Measurements from ENCODE around the gene DAPP1.

The DAPP1 gene

GRCh38 chr4:99832758-99833157 lies 16.1 kb downstream of the DAPP1 start:
- DNase-seq (ENCODE audit: insufficient read length, low spot score) = no peak
- no peak for FAIRE-seq
- TF ChIP-seq POLR2A (IDR thresholded peaks at IDR 0.05; ENCODE audit: low read depth, low read length) = no peak

DNA sequence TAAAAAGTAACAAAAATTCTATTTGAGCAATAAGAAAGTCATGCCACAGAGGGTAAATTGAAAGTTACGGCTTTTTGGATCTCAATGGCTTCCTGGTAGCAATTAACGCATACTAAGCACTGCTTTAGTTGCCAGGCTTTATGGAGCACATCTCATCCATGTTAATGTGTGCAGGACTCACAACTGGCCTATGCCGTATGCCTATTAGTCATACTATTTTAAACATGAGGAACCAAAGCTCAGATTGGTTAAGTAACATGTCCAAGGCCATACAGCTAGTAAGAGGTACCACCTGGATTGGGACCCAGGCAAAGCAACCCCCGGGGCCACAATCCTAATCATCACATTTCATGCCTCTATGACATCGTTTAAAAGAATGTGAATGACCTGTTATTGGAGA lies 17.1 kb downstream of the DAPP1 start:
- no peak for FAIRE-seq
- no peak for DNase-seq (ENCODE audit: insufficient read length, low spot score)
- TF ChIP-seq POLR2A (IDR thresholded peaks at IDR 0.05; ENCODE audit: low read depth, low read length) = no peak

- DNase-seq (ENCODE audit: insufficient read length, low spot score) = no peak
- TF ChIP-seq POLR2A (IDR thresholded peaks at IDR 0.05; ENCODE audit: low read depth, low read length) = no peak
- no peak for FAIRE-seq
Measured at GRCh38 chr4:99834569-99834968, 17.9 kb downstream of the DAPP1 start.

DNA sequence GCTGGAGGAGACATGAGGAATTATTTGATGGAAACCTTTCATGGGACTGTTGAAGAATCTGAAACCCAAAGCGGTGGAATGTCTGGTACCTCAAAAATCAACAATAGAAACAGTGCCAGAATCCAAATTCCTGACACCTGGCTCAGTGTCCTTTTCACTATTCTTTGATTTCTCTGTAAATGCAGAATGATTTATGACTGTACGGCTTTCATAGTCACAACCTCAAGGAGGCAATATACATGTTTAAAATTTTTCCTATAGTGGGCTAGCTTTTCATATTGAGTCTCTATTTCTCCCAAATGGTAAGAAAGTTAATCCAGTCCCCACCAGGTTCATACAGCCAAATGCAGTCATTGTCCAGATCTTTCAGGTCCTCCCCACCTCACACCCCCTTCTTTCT lies 19.3 kb downstream of the DAPP1 start:
- no peak for DNase-seq (ENCODE audit: insufficient read length, low spot score)
- FAIRE-seq = no peak
- TF ChIP-seq POLR2A (IDR thresholded peaks at IDR 0.05; ENCODE audit: low read depth, low read length) = no peak

DNA sequence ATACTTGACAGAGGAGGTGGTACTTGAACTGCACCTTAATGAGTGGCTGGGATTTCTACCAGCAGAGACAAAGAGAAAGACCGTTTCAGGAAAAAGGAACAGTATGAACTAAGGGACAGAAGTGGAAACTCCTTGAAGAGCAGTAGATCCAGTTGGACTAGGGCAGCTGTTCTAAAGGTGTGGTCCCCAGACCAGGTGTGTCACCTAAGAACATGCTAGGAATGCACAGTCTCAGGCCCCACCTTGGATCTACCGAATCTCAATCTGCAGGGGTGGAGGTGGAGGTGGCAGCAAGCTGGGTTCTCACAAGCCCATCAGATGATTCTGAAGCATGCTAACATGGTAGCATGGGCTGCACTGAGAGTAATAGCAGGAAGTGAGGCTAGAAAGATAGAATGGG lies 22.3 kb downstream of the DAPP1 start:
- no peak for TF ChIP-seq POLR2A (IDR thresholded peaks at IDR 0.05; ENCODE audit: low read depth, low read length)
- FAIRE-seq (no peak), DNase-seq (ENCODE audit: insufficient read length, low spot score) (no peak)

- DNase-seq (ENCODE audit: insufficient read length, low spot score) (no peak), FAIRE-seq (no peak)
- no peak for TF ChIP-seq POLR2A (IDR thresholded peaks at IDR 0.05; ENCODE audit: low read depth, low read length)
Measured at GRCh38 chr4:99841129-99841528, 24.5 kb downstream of the DAPP1 start.

GRCh38 chr4:99843413-99843812 lies 26.8 kb downstream of the DAPP1 start:
- FAIRE-seq (no peak), DNase-seq (ENCODE audit: insufficient read length, low spot score) (no peak)
- no peak for TF ChIP-seq POLR2A (IDR thresholded peaks at IDR 0.05; ENCODE audit: low read depth, low read length)

- DNase-seq (ENCODE audit: insufficient read length, low spot score) (no peak), FAIRE-seq (no peak)
- TF ChIP-seq POLR2A (IDR thresholded peaks at IDR 0.05; ENCODE audit: low read depth, low read length) = no peak
Measured at GRCh38 chr4:99844048-99844447, 27.4 kb downstream of the DAPP1 start.

- FAIRE-seq = no peak
- DNase-seq (ENCODE audit: insufficient read length, low spot score) = no peak
- TF ChIP-seq POLR2A (IDR thresholded peaks at IDR 0.05; ENCODE audit: low read depth, low read length) = no peak
Measured at GRCh38 chr4:99845179-99845578, 28.6 kb downstream of the DAPP1 start.

DNA sequence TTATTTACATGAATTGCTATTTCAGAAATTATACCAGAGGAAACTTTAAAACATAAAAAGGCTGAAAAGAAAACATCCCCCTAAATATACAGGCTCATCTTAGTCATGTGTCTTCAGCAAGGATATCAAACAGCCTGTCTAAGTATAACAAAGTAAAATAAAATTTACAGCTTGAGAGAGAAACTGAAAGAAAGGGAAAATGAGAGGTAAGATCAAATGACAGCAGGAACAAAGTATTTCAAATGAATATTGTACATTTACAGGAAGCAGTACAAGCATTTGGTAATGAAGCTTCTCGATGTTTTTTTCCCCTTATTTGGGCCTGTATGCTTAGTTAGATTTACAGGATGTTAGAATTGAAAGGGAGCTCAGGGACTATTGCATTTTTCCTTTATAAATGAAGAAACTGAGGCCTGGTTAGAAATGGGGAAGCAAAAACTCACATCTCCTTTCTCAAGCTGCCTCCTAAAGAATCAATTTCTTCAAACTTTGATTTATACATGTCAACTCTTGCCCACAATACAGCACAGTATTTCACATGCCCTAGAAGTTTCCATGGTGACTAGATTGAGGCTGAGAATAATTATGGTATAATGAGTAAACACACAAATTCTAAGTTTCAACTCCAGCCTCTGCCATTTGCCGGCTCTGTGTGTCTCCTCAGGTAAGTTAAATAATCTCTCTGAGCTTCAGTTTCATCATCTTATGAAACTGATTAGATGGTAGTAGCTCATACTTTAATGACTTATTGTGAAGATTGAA lies 29.3 kb downstream of the DAPP1 start:
- TF ChIP-seq POLR2A (IDR thresholded peaks at IDR 0.05; ENCODE audit: low read depth, low read length) = no peak
- FAIRE-seq = no peak
- DNase-seq (ENCODE audit: insufficient read length, low spot score) = no peak

GRCh38 chr4:99846891-99847290 lies 30.3 kb downstream of the DAPP1 start:
- DNase-seq (ENCODE audit: insufficient read length, low spot score) = no peak
- TF ChIP-seq POLR2A (IDR thresholded peaks at IDR 0.05; ENCODE audit: low read depth, low read length) = no peak
- no peak for FAIRE-seq

DNA sequence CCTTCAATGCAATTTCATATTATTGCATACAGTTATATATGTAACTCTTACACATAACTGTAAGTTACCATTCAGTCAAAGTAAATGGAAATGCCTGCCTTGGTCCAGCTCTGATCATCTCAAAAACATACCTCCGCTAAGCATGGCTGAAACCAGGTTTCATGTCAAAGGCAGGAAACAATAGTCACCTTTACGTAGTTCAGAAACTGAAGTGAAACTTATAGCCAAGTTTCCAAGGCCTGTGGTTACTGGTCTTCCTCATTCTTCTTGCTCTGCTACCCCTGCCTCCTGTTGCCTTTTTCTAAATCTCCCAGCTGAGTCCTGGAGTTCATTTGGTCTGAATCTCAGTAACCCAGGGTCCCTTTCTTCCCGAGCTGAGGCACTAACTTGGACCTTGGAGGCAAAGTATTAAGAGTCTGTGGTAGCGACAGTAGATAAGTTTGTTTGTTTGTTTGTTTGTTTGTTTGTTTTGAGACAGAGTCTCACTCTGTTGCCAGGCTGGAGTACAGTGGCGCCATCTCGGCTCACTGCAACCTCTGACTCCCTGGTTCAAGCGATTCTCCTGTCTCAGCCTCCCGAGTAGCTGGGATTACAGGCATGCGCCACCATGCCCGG lies 30.8 kb downstream of the DAPP1 start:
- DNase-seq (ENCODE audit: insufficient read length, low spot score) = no peak
- no peak for FAIRE-seq
- TF ChIP-seq POLR2A (IDR thresholded peaks at IDR 0.05; ENCODE audit: low read depth, low read length) = no peak

- TF ChIP-seq POLR2A (IDR thresholded peaks at IDR 0.05; ENCODE audit: low read depth, low read length) = no peak
- no peak for FAIRE-seq
- no peak for DNase-seq (ENCODE audit: insufficient read length, low spot score)
Measured at GRCh38 chr4:99848591-99849001, 32.0 kb downstream of the DAPP1 start.

DNA sequence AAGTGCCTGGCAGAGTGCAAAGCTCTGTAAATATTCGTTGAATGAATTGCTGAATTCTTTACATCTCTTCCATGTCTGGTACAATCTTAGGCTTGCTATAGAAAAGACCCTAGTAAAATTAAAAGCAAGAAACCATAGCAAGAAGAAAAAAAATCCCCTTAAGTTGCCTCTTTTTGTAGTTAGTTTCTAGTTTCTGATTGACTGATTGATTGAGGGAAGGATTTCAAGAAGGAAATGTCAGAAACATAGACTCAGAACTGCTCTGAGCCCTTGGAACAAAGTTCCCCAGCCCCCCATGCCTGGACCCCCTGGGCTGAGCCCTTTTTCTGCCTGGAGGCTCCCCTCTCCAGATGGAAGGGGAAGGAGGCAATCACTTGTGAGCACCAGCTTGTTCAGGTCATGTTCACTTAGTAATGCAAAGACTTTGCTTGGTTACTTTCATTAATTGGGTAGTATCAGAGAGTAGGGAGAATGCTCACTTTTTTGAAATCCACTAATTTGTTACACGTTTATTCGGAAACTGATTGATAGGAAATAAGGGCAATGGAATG lies 35.6 kb downstream of the DAPP1 start:
- TF ChIP-seq POLR2A (IDR thresholded peaks at IDR 0.05; ENCODE audit: low read depth, low read length) = no peak
- no peak for FAIRE-seq
- DNase-seq (ENCODE audit: insufficient read length, low spot score) = no peak

GRCh38 chr4:99853190-99853589 lies 36.6 kb downstream of the DAPP1 start:
- no peak for TF ChIP-seq POLR2A (IDR thresholded peaks at IDR 0.05; ENCODE audit: low read depth, low read length)
- DNase-seq (ENCODE audit: insufficient read length, low spot score) = no peak
- FAIRE-seq = no peak
